Central memory CD8-positive, alpha-beta T cell (primary cell): ENCODE data around the gene NR1I3.

Experiments
- ATAC-seq: fragments of 150-1000 bp; cut with Tn5 transposase; replicated peaks from 2 replicates; pipeline ENCODE4 v1.10.0; 2022; ENCODE audit warnings: mild to moderate bottlenecking, moderate FRiP score, moderate number of reproducible peaks; ENCODE audit not compliant: poor library complexity, severe bottlenecking; ENCODE audit errors: extremely low read depth
- DNase-seq, 2 donors: peaks; one replicate each; pipeline ENCODE4 v3.0.0; 2021; ENCODE audit warnings: low spot score in 2 of 2
- H3K27ac Mint-ChIP-seq: one replicate; pipeline ENCODE4 v1.8.0; 2022; ENCODE audit warnings: low read depth, mild to moderate bottlenecking, moderate library complexity, mixed read lengths
- H3K27me3 Mint-ChIP-seq: one replicate; pipeline ENCODE4 v1.8.0; 2022; ENCODE audit warnings: mixed read lengths
- H3K36me3 Mint-ChIP-seq: one replicate; pipeline ENCODE4 v1.8.0; 2022; ENCODE audit warnings: mild to moderate bottlenecking, moderate library complexity, mixed read lengths; ENCODE audit not compliant: insufficient read depth
- H3K4me1 Mint-ChIP-seq: one replicate; pipeline ENCODE4 v1.8.0; 2022; ENCODE audit warnings: mixed read lengths
- H3K4me3 Mint-ChIP-seq: one replicate; pipeline ENCODE4 v1.8.0; 2022; ENCODE audit warnings: mild to moderate bottlenecking, moderate library complexity, mixed read lengths
- H3K9me3 Mint-ChIP-seq: one replicate; pipeline ENCODE4 v1.8.0; 2022; ENCODE audit warnings: mixed read lengths

The NR1I3 gene

GRCh38 chr1:161223805-161224694 lies 14.0 kb downstream of the NR1I3 start:
- peaks cover 41% of the 10 kb centered on the region for H3K4me1 Mint-ChIP-seq
- no peaks in the 10 kb centered on the region for H3K9me3 Mint-ChIP-seq
- H3K27ac Mint-ChIP-seq = peak overlapping the region; percentile 36
- no peak overlapping the region for H3K4me3 Mint-ChIP-seq
- no peak for ATAC-seq
- no peaks in the 10 kb centered on the region for H3K27me3 Mint-ChIP-seq
- DNase-seq = no peak
- peaks cover 8% of the 10 kb centered on the region for H3K36me3 Mint-ChIP-seq

- no peak overlapping the region for H3K4me3 Mint-ChIP-seq
- H3K27me3 Mint-ChIP-seq = no peaks in the 10 kb centered on the region
Measured at GRCh38 chr1:161222175-161223019, 15.6 kb downstream of the NR1I3 start.

GRCh38 chr1:161220002-161220401 lies 18.0 kb downstream of the NR1I3 start:
- DNase-seq (no peak), ATAC-seq (no peak)
- Mint-ChIP-seq H3K27ac (no peak overlapping the region), H3K36me3 (peaks cover 4% of the 10 kb centered on the region), H3K27me3 (no peaks in the 10 kb centered on the region), H3K9me3 (no peaks in the 10 kb centered on the region), H3K4me1 (peaks cover 33% of the 10 kb centered on the region), H3K4me3 (no peak overlapping the region)

More at GRCh38 chr1:161222175-161223019, 15.6 kb downstream of the NR1I3 start:
- no peak for DNase-seq
- Mint-ChIP-seq H3K27ac (no peak overlapping the region), H3K4me1 (peaks cover 51% of the 10 kb centered on the region), H3K9me3 (no peaks in the 10 kb centered on the region), H3K36me3 (peaks cover 6% of the 10 kb centered on the region)
- ATAC-seq = no peak

- no peaks in the 10 kb centered on the region for H3K9me3 Mint-ChIP-seq
- no peak overlapping the region for H3K27ac Mint-ChIP-seq
- ATAC-seq (no peak), DNase-seq (no peak)
- H3K4me1 Mint-ChIP-seq = peaks cover 33% of the 10 kb centered on the region
- H3K4me3 Mint-ChIP-seq = no peak overlapping the region
- no peaks in the 10 kb centered on the region for H3K27me3 Mint-ChIP-seq
- peaks cover 10% of the 10 kb centered on the region for H3K36me3 Mint-ChIP-seq
Measured at GRCh38 chr1:161219078-161219892, 18.7 kb downstream of the NR1I3 start.

GRCh38 chr1:161218301-161219077 lies 19.5 kb downstream of the NR1I3 start:
- Mint-ChIP-seq H3K27me3 (no peaks in the 10 kb centered on the region), H3K36me3 (peaks cover 18% of the 10 kb centered on the region), H3K4me1 (peaks cover 26% of the 10 kb centered on the region), H3K4me3 (no peak overlapping the region), H3K9me3 (no peaks in the 10 kb centered on the region), H3K27ac (peak overlapping the region; percentile 47)
- DNase-seq (no peak), ATAC-seq (no peak)

DNA sequence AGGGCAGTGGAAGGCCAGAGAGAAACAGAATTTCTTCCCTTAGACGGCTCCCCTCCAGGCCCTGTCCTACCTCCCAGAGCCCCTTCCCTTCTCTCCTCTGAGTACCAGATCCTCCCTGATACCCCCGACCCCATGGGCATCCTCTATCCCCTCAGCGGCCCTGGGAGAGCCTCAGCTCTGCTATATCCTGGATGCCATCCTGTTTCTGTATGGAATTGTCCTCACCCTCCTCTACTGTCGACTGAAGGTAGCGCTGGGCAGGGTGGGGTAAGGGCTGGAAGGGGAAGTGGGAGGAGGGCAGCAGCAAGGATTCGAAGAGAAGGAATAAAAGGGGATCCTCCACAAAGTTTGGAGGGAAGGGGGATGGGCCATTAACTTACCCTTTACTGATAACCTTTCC lies 20.2 kb downstream of the NR1I3 start:
- H3K36me3 Mint-ChIP-seq = peaks cover 24% of the 10 kb centered on the region
- no peak for DNase-seq
- H3K27ac Mint-ChIP-seq = no peak overlapping the region
- H3K4me1 Mint-ChIP-seq = peaks cover 24% of the 10 kb centered on the region
- no peaks in the 10 kb centered on the region for H3K9me3 Mint-ChIP-seq
- no peaks in the 10 kb centered on the region for H3K27me3 Mint-ChIP-seq
- ATAC-seq = no peak
- no peak overlapping the region for H3K4me3 Mint-ChIP-seq

DNA sequence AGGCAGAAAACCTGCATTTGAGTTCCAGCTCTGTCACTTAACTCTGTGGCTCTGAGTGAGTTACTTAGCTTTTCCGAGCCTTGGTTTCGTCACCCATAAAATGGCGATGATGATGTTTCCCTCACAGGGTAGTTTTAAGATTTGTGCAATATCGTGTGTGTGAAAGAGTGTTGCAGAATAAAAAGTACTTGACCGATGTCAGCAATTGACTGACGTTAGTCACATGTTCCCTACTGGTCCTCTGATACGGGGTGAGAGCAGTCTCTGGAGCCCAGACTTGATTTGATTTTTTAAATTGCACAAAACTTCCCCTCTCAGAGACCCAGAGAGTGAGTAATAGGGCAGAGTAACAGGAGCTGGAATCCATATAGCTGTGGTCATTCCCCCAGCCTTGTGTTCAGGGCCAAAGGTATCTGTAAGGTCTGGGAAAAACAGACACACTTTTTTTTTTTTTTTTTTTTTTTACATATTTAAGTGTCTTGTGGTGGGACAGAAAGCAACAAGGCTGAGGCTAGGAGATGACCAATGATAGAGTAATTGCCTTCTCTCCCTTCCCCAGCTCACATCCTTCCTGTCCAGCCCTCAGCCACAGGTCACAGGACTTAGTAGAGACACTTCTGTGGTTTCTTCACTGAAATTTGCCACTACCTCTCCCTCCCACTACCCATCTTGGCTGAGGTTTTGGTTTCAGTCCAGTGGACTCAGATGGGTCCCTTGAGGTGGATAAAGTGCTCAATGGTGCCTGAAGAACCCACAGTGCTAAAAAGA lies 20.9 kb downstream of the NR1I3 start:
- H3K36me3 Mint-ChIP-seq = peaks cover 30% of the 10 kb centered on the region
- H3K27me3 Mint-ChIP-seq = no peaks in the 10 kb centered on the region
- no peak for DNase-seq
- H3K27ac Mint-ChIP-seq = peak overlapping the region; percentile 3
- peak overlapping the region; percentile 21 for H3K4me3 Mint-ChIP-seq
- H3K9me3 Mint-ChIP-seq = no peaks in the 10 kb centered on the region
- H3K4me1 Mint-ChIP-seq = peaks cover 24% of the 10 kb centered on the region
- ATAC-seq = no peak

DNA sequence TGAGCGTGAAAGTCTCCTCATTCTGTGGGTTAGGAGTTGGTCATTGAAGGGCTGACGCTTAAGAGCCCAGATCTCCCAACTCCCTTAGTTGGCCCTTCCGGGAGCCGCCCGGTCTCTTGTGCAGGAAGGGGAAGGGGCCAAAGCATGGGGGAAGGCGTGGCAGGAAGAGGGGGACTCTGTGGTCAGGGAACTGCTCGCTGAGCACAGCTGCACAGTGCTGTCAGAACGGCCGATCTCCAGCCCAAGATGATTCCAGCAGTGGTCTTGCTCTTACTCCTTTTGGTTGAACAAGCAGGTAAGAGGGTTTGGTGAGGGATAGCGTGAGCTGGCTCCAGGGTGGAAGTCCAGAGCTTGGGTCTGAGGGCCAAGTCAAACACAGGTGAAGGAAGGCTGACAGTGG lies 22.9 kb downstream of the NR1I3 start, which contains the start of gene FCER1G:
TSS of gene FCER1G (plus strand) at position 220 of the 400 bp plus-strand sequence. CDS start at position 247, 27 bp downstream.
- DNase-seq = no peak
- peaks cover 25% of the 10 kb centered on the region for H3K4me1 Mint-ChIP-seq
- no peaks in the 10 kb centered on the region for H3K27me3 Mint-ChIP-seq
- ATAC-seq = no peak
- peak within 1 kb of the TSS; percentile 26 for H3K4me3 Mint-ChIP-seq
- H3K9me3 Mint-ChIP-seq = no peaks in the 10 kb centered on the region
- peaks cover 48% of the 10 kb centered on the region for H3K36me3 Mint-ChIP-seq
- H3K27ac Mint-ChIP-seq = peak within 1 kb of the TSS; percentile 3

DNA sequence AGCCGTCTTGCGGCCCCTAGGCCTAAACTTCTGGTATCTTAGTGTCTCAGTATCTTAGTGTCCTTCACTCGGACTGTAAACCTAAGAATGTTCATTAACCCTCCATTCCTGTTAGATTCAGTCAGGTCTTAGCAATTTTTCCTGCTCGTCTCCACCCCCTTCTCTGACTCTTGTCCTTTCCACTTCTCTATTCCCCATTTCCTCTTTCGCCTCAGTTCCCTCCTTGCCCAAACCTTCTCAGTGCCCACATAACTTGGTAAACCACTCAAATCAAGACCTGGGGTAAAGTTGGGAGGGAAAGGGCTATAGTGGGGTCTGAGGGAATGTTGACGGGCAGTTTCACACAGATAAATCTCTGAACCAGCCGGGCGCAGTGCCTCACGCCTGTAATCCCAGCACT lies 23.6 kb downstream of the NR1I3 start:
- H3K36me3 Mint-ChIP-seq = peaks cover 55% of the 10 kb centered on the region
- H3K27me3 Mint-ChIP-seq = no peaks in the 10 kb centered on the region
- ATAC-seq (no peak), DNase-seq (no peak)
- H3K4me1 Mint-ChIP-seq = peaks cover 32% of the 10 kb centered on the region
- H3K27ac Mint-ChIP-seq = no peak overlapping the region
- no peaks in the 10 kb centered on the region for H3K9me3 Mint-ChIP-seq
- no peak overlapping the region for H3K4me3 Mint-ChIP-seq

DNA sequence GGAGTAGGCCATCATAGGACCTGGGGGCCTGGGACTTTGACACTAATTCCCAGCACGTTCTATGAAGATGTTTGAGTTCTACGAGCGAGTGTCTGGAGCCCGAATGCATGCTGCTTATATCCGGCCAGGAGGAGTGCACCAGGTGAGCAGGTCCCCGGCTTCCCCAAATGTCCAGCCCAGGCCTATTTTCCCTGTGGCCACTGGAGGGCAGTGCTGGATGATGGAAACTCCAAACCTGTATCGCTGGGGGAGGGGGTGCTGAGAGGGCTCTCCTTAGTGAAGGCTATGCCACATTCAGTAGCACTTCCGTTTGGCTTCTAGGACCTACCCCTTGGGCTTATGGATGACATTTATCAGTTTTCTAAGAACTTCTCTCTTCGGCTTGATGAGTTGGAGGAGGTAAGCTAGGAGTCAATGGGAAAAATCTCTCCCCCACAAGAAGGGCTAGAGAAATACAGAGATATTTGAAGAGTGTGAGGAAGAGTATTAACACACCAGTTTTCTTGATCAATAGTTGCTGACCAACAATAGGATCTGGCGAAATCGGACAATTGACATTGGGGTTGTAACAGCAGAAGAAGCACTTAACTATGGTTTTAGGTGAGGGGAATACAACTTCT lies 28.1 kb downstream of the NR1I3 start:
- Mint-ChIP-seq H3K4me1 (peaks cover 27% of the 10 kb centered on the region), H3K9me3 (no peaks in the 10 kb centered on the region), H3K27me3 (no peaks in the 10 kb centered on the region), H3K27ac (peak overlapping the region; percentile 30), H3K36me3 (peaks cover 76% of the 10 kb centered on the region), H3K4me3 (no peak overlapping the region)
- peak; percentile 46 to 55 for DNase-seq
- ATAC-seq = peak; percentile 68

GRCh38 chr1:161207173-161207572 lies 30.8 kb downstream of the NR1I3 start:
- peaks cover 62% of the 10 kb centered on the region for H3K36me3 Mint-ChIP-seq

More at GRCh38 chr1:161207173-161207572, 30.8 kb downstream of the NR1I3 start:
- no peak overlapping the region for H3K4me3 Mint-ChIP-seq
- ATAC-seq (no peak), DNase-seq (no peak)
- H3K4me1 Mint-ChIP-seq = peaks cover 44% of the 10 kb centered on the region
- H3K27ac Mint-ChIP-seq = no peak overlapping the region
- no peaks in the 10 kb centered on the region for H3K9me3 Mint-ChIP-seq
- H3K27me3 Mint-ChIP-seq = no peaks in the 10 kb centered on the region
